GM12878 (cell line): ENCODE data around the gene PTPRD. TPM values are rescaled to one million over a fixed set of nuclear protein-coding genes. Genes with fewer than 3 reads are reported as not detected.

Source experiments
- ATAC-seq: fragments of 200-7000 bp; cut with Tn5 transposase; 3 replicates; pipeline ENCODE4 v1.9.1; 2020; ENCODE audit warnings: mild to moderate bottlenecking, moderate library complexity
- BruUV-seq: library from RNA; stranded (reverse); fragments of 400-500 nt; replicated peaks from 2 replicates; lab custom pipeline; 2021; lab: Mats Ljungman, UMichigan
- CTCF ChIA-PET: fragments of 300-600 bp; sonication (Branson Sonifier 250); formaldehyde crosslinking; extraction: SDS; loops from one replicate; lab custom pipeline; 2021; ENCODE audit warnings: inconsistent platforms; lab: Yijun Ruan, JAX
- POLR2A ChIA-PET: fragments of 350-600 bp; formaldehyde crosslinking; extraction: SDS; loops from one replicate; lab custom pipeline; 2021; ENCODE audit warnings: inconsistent platforms; lab: Charles Lee
- RAD21 ChIA-PET: fragments of 300-600 bp; sonication (Branson Sonifier 250); formaldehyde crosslinking; loops from one replicate; lab custom pipeline; 2023; ENCODE audit warnings: antibody characterized with exemption; ENCODE audit not compliant: unreplicated experiment; lab: Charles Lee
- SMC1A ChIA-PET: fragments of 300-600 bp; sonication (Branson Sonifier 250); formaldehyde crosslinking; loops from one replicate; lab custom pipeline; 2023; ENCODE audit not compliant: unreplicated experiment, uncharacterized antibody; lab: Charles Lee
- DNase-seq: peaks from one replicate; pipeline ENCODE4 v3.0.0-alpha.2; 2011; ENCODE audit warnings: low read depth, low spot score
- FAIRE-seq: peaks from 3 replicates; lab custom pipeline; 2011; peaks lifted over from hg19 to GRCh38; lab: Jason Lieb, UNC
- H2AFZ ChIP-seq: 2 replicates; pipeline ENCODE4 v1.6.0; 2011; ENCODE audit warnings: low read depth, low read length, control low read depth; ENCODE audit not compliant: control insufficient read depth
- H3K27ac ChIP-seq: 2 replicates; pipeline ENCODE4 v1.5.1; 2011; ENCODE audit warnings: control low read depth; ENCODE audit not compliant: control insufficient read depth, insufficient read depth
- H3K27me3 ChIP-seq, 2 experiments: replicated peaks in 1 of 2; 2 replicates each; pipeline versions ENCODE4 v1.6.0 to v1.6.1; 2011; ENCODE audit warnings: low read length in 1 of 2; ENCODE audit not compliant: control insufficient read depth in 2 of 2, insufficient read depth in 2 of 2
- H3K36me3 ChIP-seq, 2 experiments: 2 replicates each; pipeline ENCODE4 v1.5.1; 2011; ENCODE audit warnings: low read length in 1 of 2; ENCODE audit not compliant: control insufficient read depth in 2 of 2, insufficient read depth in 2 of 2
- H3K4me1 ChIP-seq: 2 replicates; pipeline ENCODE4 v1.6.1; 2011; ENCODE audit warnings: mild to moderate bottlenecking, low read length, moderate library complexity, mixed read lengths; ENCODE audit not compliant: control insufficient read depth, insufficient read depth
- H3K4me2 ChIP-seq: 2 replicates; pipeline ENCODE4 v1.6.0; 2011; ENCODE audit warnings: control low read depth; ENCODE audit not compliant: control insufficient read depth, insufficient read depth
- H3K4me3 ChIP-seq: fragments of 200-600 bp; sonication (generic); 2 replicates; pipeline ENCODE4 v1.5.1; 2016
- H3K79me2 ChIP-seq: 2 replicates; pipeline ENCODE4 v1.6.0; 2011; ENCODE audit warnings: low read length; ENCODE audit not compliant: control insufficient read depth, insufficient read depth
- H3K9ac ChIP-seq: 2 replicates; pipeline ENCODE4 v1.8.0; 2011; ENCODE audit warnings: low read length, control low read depth, mixed read lengths; ENCODE audit not compliant: control insufficient read depth, insufficient read depth
- H3K9me3 ChIP-seq: replicated peaks from 3 replicates; pipeline ENCODE4 v1.5.1; 2011; ENCODE audit warnings: mild to moderate bottlenecking, low read length; ENCODE audit not compliant: control insufficient read depth, insufficient read depth
- H4K20me1 ChIP-seq: 2 replicates; pipeline ENCODE4 v1.6.0; 2011; ENCODE audit not compliant: control insufficient read depth, insufficient read depth
- CUX1 ChIP-seq: IDR thresholded peaks from 2 replicates; pipeline ENCODE4 v1.6.1; 2012; ENCODE audit warnings: improper control_type of control experiment, low read depth, low read length; ENCODE audit not compliant: insufficient replicate concordance
- ETV6 ChIP-seq, 2 experiments: fragments of 450-650 bp in 1 of 2; IDR thresholded peaks in 1 of 2; conservative IDR thresholded peaks in 1 of 2; 2 replicates each; pipeline ENCODE4 v1.6.1; 2014; ENCODE audit warnings: antibody characterized with exemption in 1 of 2, borderline replicate concordance in 1 of 2, low read depth in 1 of 2, mild to moderate bottlenecking in 1 of 2, moderate library complexity in 1 of 2
- IRF3 ChIP-seq: fragments of 450-650 bp; IDR thresholded peaks from 2 replicates; pipeline ENCODE4 v1.6.1; 2014; ENCODE audit warnings: mild to moderate bottlenecking
- IRF5 ChIP-seq: fragments of 450-650 bp; IDR thresholded peaks from 2 replicates; pipeline ENCODE4 v1.6.1; 2017; ENCODE audit warnings: borderline replicate concordance
- MEF2A ChIP-seq: IDR thresholded peaks from 2 replicates; pipeline ENCODE4 v1.6.1; 2011; ENCODE audit warnings: low read depth, mild to moderate bottlenecking, low read length, moderate library complexity; ENCODE audit not compliant: insufficient read depth
- RAD21 ChIP-seq: IDR thresholded peaks from 2 replicates; pipeline ENCODE4 v1.6.1; 2011; ENCODE audit warnings: mild to moderate bottlenecking, low read depth, low read length, moderate library complexity; ENCODE audit not compliant: insufficient read depth
- RFX5 ChIP-seq: IDR thresholded peaks from 2 replicates; pipeline ENCODE4 v1.6.1; 2011; ENCODE audit warnings: low read depth, low read length, improper control_type of control experiment
- STAT3 ChIP-seq: IDR thresholded peaks from 2 replicates; pipeline ENCODE4 v1.6.1; 2011; ENCODE audit warnings: low read depth, low read length, improper control_type of control experiment
- SUPT20H ChIP-seq: IDR thresholded peaks from 2 replicates; pipeline ENCODE4 v1.6.1; 2011; ENCODE audit warnings: low read depth, mild to moderate bottlenecking, low read length, moderate library complexity, borderline replicate concordance; ENCODE audit not compliant: control insufficient read depth
- TCF12 ChIP-seq: IDR thresholded peaks from 2 replicates; pipeline ENCODE4 v1.6.1; 2011; ENCODE audit warnings: low read depth, mild to moderate bottlenecking, low read length
- USF1 ChIP-seq: IDR thresholded peaks from 2 replicates; pipeline ENCODE4 v1.6.1; 2011; ENCODE audit warnings: borderline replicate concordance, low read depth, mild to moderate bottlenecking, moderate library complexity, mixed read lengths, low read length; ENCODE audit not compliant: insufficient read depth; ENCODE audit errors: extremely low read length
- WGBS: methylation state at CpG from one replicate; pipeline ENCODE4 v1.1.6; 2016; ENCODE audit warnings: low lambda C conversion rate; ENCODE audit not compliant: insufficient replicate concordance, insufficient coverage; ENCODE audit errors: missing lambda C conversion rate; 5-methylcytosine and 5-hydroxymethylcytosine counted together
- in situ Hi-C: fragments of 300-500 bp; cut with MboI; formaldehyde crosslinking; loops from 9 replicates; pipeline ENCODE4 v1.14.3; 2018; ENCODE audit warnings: mixed read lengths
- intact Hi-C: fragments of 100-400 bp; cut with micrococcal nuclease; formaldehyde crosslinking; loops from one replicate; pipeline ENCODE4 v1.14.2; 2022; ENCODE audit not compliant: unreplicated experiment
- polyA plus RNA-seq, 11 experiments: library from polyadenylated mRNA; depleted of rRNA in 4 of 11; unstranded in 6 of 11; stranded (reverse) in 5 of 11; fragments of >200 nt; fragmentation: Nextera tagmentation in 4 of 11; fragmentation: Illumina TruSeq in 1 of 11; extraction: Ambion mirVana in 4 of 11; extraction: Trizol in 1 of 11; gene quantifications; 1 replicate in 1 of 11; 2 replicates in 10 of 11; pipeline versions ENCODE4 v1.2.1 to v1.2.3, GENCODE V29; 2011 to 2016; ENCODE audit warnings: inconsistent platforms in 2 of 11, missing spikeins in 2 of 11, low read depth in 1 of 11
- total RNA-seq, 4 experiments: library from RNA; depleted of rRNA in 3 of 4; stranded (reverse); fragments of >200 nt in 3 of 4; fragmentation: Illumina TruSeq in 1 of 4; extraction: Trizol in 1 of 4; gene quantifications; 2 replicates each; pipeline versions ENCODE4 v1.2.1 to v1.2.3, GENCODE V29; 2013 to 2021

PTPRD gene
- total and polyA plus RNA-seq, 10 of the 15 experiments (the other 5 are each of a cell fraction or from before 2014, with no cell fraction given) = under 0.01 to 0.05 (median 0.01) TPM; not detected in 7

- DNase-seq = no peak
- TF ChIP-seq STAT3 = no peak
- TF ChIP-seq ETV6 (conservative IDR thresholded peaks at IDR 0.05 in 1 of 2, IDR thresholded peaks at IDR 0.05 in 1 of 2; ENCODE audit: borderline replicate concordance in 1 of 2, low read depth in 1 of 2) = no peak
- TF ChIP-seq RFX5 = no peak
- no peak for TF ChIP-seq TCF12
- no peak for TF ChIP-seq USF1
- TF ChIP-seq IRF3 = no peak
- no peak for TF ChIP-seq MEF2A
- TF ChIP-seq IRF5 = no peak
- TF ChIP-seq CUX1 = no peak
- TF ChIP-seq RAD21 = no peak
- no peak for TF ChIP-seq SUPT20H
- TF ChIP-seq, all 136 proteins: peak for 0
- no peak overlapping the region for H2AFZ ChIP-seq
- no peaks in the 10 kb centered on the region for H3K36me3 ChIP-seq
- WGBS = 53% methylated on average over 4 of the region's 4 CpGs
- H3K9me3 ChIP-seq = no peaks in the 10 kb centered on the region
- BruUV-seq = no TSS peak
- ChIA-PET CTCF (interaction anchor here (0.7 to 1.2 kb wide), 4 partner anchors 8 to 449 kb away, joined by 3 to 6 read pairs (median 4); no protein-coding TSS in a partner anchor), POLR2A (no interaction called here), RAD21 (no interaction called here), SMC1A (interaction anchor here (0.7 to 1.6 kb wide), 4 partner anchors 9 to 1836 kb away, joined by 3 to 4 read pairs (median 4); no protein-coding TSS in a partner anchor)
- no peak for ATAC-seq
- no peaks in the 10 kb centered on the region for H3K27me3 ChIP-seq
- H3K4me1 ChIP-seq = no peaks in the 10 kb centered on the region
- H4K20me1 ChIP-seq = no peaks in the 10 kb centered on the region
- no peak overlapping the region for H3K4me2 ChIP-seq
- no peak overlapping the region for H3K4me3 ChIP-seq
- H3K9ac ChIP-seq = no peak overlapping the region
- H3K79me2 ChIP-seq = no peaks in the 10 kb centered on the region
- no peak for FAIRE-seq
- in situ Hi-C loops (no loop called here), intact Hi-C loops (no loop called here)
- no peak overlapping the region for H3K27ac ChIP-seq
Measured at GRCh38 chr9:9783711-9784110, 829.1 kb downstream of the PTPRD start.
